T-cell (primary cell): ENCODE data around the gene CYSTM1. TPM values are rescaled to one million over a fixed set of nuclear protein-coding genes. Genes with fewer than 3 reads are reported as not detected.

ENCODE experiments used
- ATAC-seq, 4 experiments: fragments of 200-7000 bp in 3 of 4; fragments of 150-1000 bp in 1 of 4; cut with Tn5 transposase; replicated peaks in 1 of 4; 1 replicate in 3 of 4; 2 replicates in 1 of 4; pipeline ENCODE4 v1.10.0; 2021; ENCODE audit warnings: moderate library complexity in 3 of 4, mild to moderate bottlenecking in 2 of 4, moderate number of reproducible peaks in 1 of 4
- CTCF ChIA-PET, 2 donors: fragments of 300-600 bp; sonication (Branson Sonifier 250); formaldehyde crosslinking; loops; one replicate each; lab custom pipeline; 2022; ENCODE audit warnings: antibody characterized with exemption in 2 of 2; lab: Charles Lee
- POLR2A ChIA-PET, 2 donors: fragments of 300-600 bp; sonication (Branson Sonifier 250); formaldehyde crosslinking; loops; one replicate each; lab custom pipeline; 2022; ENCODE audit warnings: antibody characterized with exemption in 2 of 2; lab: Charles Lee
- DNase-seq, 35 experiments: peaks; one replicate each; pipeline versions ENCODE4 v3.0.0 to v3.0.0-alpha.2; 2013 to 2023
- H3K27ac ChIP-seq: one replicate; pipeline ENCODE4 v1.5.1; 2013; ENCODE audit warnings: low read length
- H3K27me3 ChIP-seq, 2 experiments: replicated peaks in 1 of 2; 1 replicate in 1 of 2; 2 replicates in 1 of 2; pipeline versions ENCODE4 v1.6.1 to v1.7.0; 2013; ENCODE audit warnings: low read length in 1 of 2, mixed read lengths in 1 of 2; ENCODE audit not compliant: control insufficient read depth in 2 of 2, insufficient read depth in 2 of 2; ENCODE audit errors: extremely low read depth in 1 of 2
- H3K36me3 ChIP-seq, 2 donors: 1 replicate in 1 of 2; 2 replicates in 1 of 2; pipeline versions ENCODE4 v1.6.1 to v1.7.0; 2013; ENCODE audit warnings: low read length in 1 of 2; ENCODE audit not compliant: control insufficient read depth in 2 of 2, insufficient read depth in 1 of 2; ENCODE audit errors: extremely low read depth in 1 of 2
- H3K4me1 ChIP-seq, 2 experiments: 1 replicate in 1 of 2; 2 replicates in 1 of 2; pipeline versions ENCODE4 v1.6.1 to v1.7.0; 2013; ENCODE audit warnings: low read length in 2 of 2, mixed read lengths in 1 of 2; ENCODE audit not compliant: insufficient read depth in 2 of 2, control insufficient read depth in 1 of 2; ENCODE audit errors: extremely low read depth in 1 of 2
- H3K4me3 ChIP-seq, 2 donors: 1 replicate in 1 of 2; 2 replicates in 1 of 2; pipeline versions ENCODE4 v1.5.1 to v1.7.0; 2013; ENCODE audit warnings: mild to moderate bottlenecking in 2 of 2, low read length in 1 of 2, moderate library complexity in 1 of 2; ENCODE audit not compliant: control insufficient read depth in 1 of 2; ENCODE audit errors: extremely low read depth in 1 of 2
- H3K9me3 ChIP-seq: 2 replicates; pipeline ENCODE4 v1.7.0; 2013
- H3K27ac Mint-ChIP-seq, 2 donors: one replicate each; pipeline ENCODE4 v1.8.0; 2020 to 2021; ENCODE audit warnings: mild to moderate bottlenecking in 2 of 2, mixed read lengths in 2 of 2
- H3K27me3 Mint-ChIP-seq, 2 donors: one replicate each; pipeline ENCODE4 v1.8.0; 2021 to 2022; ENCODE audit warnings: mixed read lengths in 2 of 2
- H3K36me3 Mint-ChIP-seq: one replicate; pipeline ENCODE4 v1.8.0; 2021; ENCODE audit warnings: mixed read lengths
- H3K4me1 Mint-ChIP-seq, 3 donors: one replicate each; pipeline ENCODE4 v1.8.0; 2020 to 2022; ENCODE audit warnings: mixed read lengths in 3 of 3, mild to moderate bottlenecking in 1 of 3
- H3K4me3 Mint-ChIP-seq, 3 donors: one replicate each; pipeline ENCODE4 v1.8.0; 2020 to 2022; ENCODE audit warnings: mild to moderate bottlenecking in 3 of 3, mixed read lengths in 3 of 3, moderate library complexity in 3 of 3
- H3K9me3 Mint-ChIP-seq, 3 donors: one replicate each; pipeline ENCODE4 v1.8.0; 2020 to 2022; ENCODE audit warnings: mixed read lengths in 3 of 3
- WGBS: methylation state at CpG from one replicate; pipeline ENCODE4 v1.1.5; 2013; ENCODE audit warnings: missing lambda C conversion rate; ENCODE audit not compliant: insufficient coverage; 5-methylcytosine and 5-hydroxymethylcytosine counted together
- total RNA-seq, 35 experiments: library from RNA in 6 of 35; stranded (reverse) in 6 of 35; fragments of 120-200 nt in 1 of 35; gene quantifications; one replicate each; pipeline versions ENCODE4 v1.2.1 to v1.2.4 and lab custom pipeline; 2013 to 2026

CYSTM1 gene
- total RNA-seq, 5 donors from 2014 or later (not counting 1 experiment from before 2014, with no cell fraction given): 1.9 to 6.0 (median 5.0) TPM

GRCh38 chr5:140242890-140243585 is 68.0 kb downstream of the CYSTM1 start:
- DNase-seq (no peak), ATAC-seq (no peak)
- no peaks in the 10 kb centered on the region for H3K9me3 Mint-ChIP-seq
- Histone ChIP-seq H3K4me3 (no peak overlapping the region), H3K9me3 (no peaks in the 10 kb centered on the region), H3K4me1 (peaks cover 9 to 14% of the 10 kb centered on the region in 2 experiments), H3K36me3 (peaks cover 0 to 3% of the 10 kb centered on the region in 2 donors), H3K27me3 (peaks cover 0 to 2% of the 10 kb centered on the region in 2 experiments), H3K27ac (no peak overlapping the region)
- no peak overlapping the region for H3K4me3 Mint-ChIP-seq
- CTCF ChIA-PET: interaction anchor here (0.5 to 5.4 kb wide), 14 partner anchors 13 to 290 kb away, joined by 3 to 73 read pairs (median 4); no protein-coding TSS in a partner anchor
- peaks cover 5% of the 10 kb centered on the region for H3K36me3 Mint-ChIP-seq
- no peaks in the 10 kb centered on the region for H3K27me3 Mint-ChIP-seq
- H3K27ac Mint-ChIP-seq: no peak overlapping the region
- POLR2A ChIA-PET: interaction anchor here in 1 of 2 donors (0.6 kb wide), 1 partner anchor 14 kb away, joined by 3 read pairs; no protein-coding TSS in a partner anchor
- 92% methylated on average over 2 of the region's 4 CpGs for WGBS
- peaks cover 13 to 27% (median 21%) of the 10 kb centered on the region in 3 donors for H3K4me1 Mint-ChIP-seq

DNA sequence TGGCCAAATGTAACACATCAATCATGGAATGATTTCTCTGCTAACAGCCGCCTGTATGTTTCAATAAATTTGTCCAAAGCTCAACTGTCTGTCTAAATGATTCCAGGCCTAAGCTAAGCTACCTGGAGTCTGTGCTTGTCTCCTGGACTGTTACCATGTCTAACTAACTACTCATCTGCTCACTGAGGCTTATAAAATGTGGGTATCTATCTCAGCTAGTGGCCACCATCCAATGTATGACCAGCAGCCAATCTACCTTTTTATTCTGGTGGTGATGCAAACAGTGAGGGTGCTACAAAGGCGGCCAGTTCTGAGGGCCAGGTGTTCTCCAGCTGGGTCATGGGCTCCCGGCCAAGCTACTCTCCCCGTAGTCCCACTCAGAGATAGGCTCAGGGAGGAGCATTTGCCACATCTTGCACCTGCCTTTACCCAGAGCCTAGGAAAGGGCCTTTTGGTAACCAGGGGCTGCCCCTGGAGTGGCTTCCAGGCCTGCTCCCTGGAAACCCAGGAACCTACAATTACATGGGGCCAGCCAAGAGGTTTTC is 68.8 kb downstream of the CYSTM1 start:
- H3K27ac Mint-ChIP-seq: no peak overlapping the region
- Histone ChIP-seq H3K27me3 (peaks cover 0 to 2% of the 10 kb centered on the region in 2 experiments), H3K4me1 (peaks cover 9 to 14% of the 10 kb centered on the region in 2 experiments), H3K27ac (no peak overlapping the region), H3K4me3 (no peak overlapping the region), H3K9me3 (no peaks in the 10 kb centered on the region), H3K36me3 (peaks cover 0 to 3% of the 10 kb centered on the region in 2 donors)
- H3K9me3 Mint-ChIP-seq: no peaks in the 10 kb centered on the region
- H3K4me3 Mint-ChIP-seq: no peak overlapping the region
- CTCF ChIA-PET: interaction anchor here (0.6 to 5.4 kb wide), 30 partner anchors 13 to 1487 kb away, joined by 3 to 73 read pairs (median 4); partner anchors contain the start of genes HBEGF (in 2 of the 2), PFDN1 (in 2 of the 2) and ANKHD1 (in 1 of the 2)
- DNase-seq (no peak), ATAC-seq (no peak)
- 100% methylated on average over 3 of the region's 4 CpGs for WGBS
- peaks cover 16 to 27% (median 21%) of the 10 kb centered on the region in 3 donors for H3K4me1 Mint-ChIP-seq
- no peaks in the 10 kb centered on the region for H3K27me3 Mint-ChIP-seq
- POLR2A ChIA-PET: interaction anchor here in 1 of 2 donors (0.6 to 1.0 kb wide), 2 partner anchors 18 to 160 kb away, joined by 3 to 5 read pairs; no protein-coding TSS in a partner anchor
- H3K36me3 Mint-ChIP-seq: peaks cover 5% of the 10 kb centered on the region

DNA sequence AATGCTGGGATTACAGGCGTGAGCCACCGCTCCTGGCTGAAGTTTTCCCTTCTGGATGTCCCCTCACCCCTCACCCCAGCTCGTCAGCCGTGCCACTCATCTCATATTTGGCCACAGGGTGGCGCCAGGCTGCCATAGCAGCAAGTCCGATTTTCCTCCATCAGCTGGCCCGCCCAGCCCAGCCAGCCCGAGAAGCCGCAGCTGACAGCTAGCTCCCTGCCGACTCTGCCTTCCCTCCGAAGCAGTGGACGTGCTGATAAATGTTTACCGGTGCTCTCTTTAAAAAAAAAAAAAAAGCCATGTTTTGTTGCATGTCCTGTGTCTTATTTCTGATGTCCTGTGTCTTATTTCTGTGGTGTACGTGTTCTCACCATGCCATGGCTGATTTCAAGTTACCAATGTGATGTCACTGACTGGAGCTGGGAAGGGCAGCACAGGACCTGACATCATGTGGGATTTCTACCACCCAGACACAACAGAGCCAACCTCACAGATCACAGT is 69.6 kb downstream of the CYSTM1 start:
- no peak overlapping the region for H3K4me3 ChIP-seq
- Mint-ChIP-seq H3K9me3 (no peaks in the 10 kb centered on the region), H3K4me1 (peaks cover 24 to 33% (median 25%) of the 10 kb centered on the region in 3 donors), H3K27ac (no peak overlapping the region), H3K27me3 (no peaks in the 10 kb centered on the region), H3K4me3 (peak overlapping the region in 1 of 3 donors; percentile 50), H3K36me3 (peaks cover 8% of the 10 kb centered on the region)
- no peaks in the 10 kb centered on the region for H3K9me3 ChIP-seq
- CTCF ChIA-PET: interaction anchor here (0.6 to 5.4 kb wide), 30 partner anchors 12 to 1488 kb away, joined by 3 to 73 read pairs (median 5); partner anchors contain the start of genes HBEGF (in 2 of the 2), PFDN1 (in 2 of the 2) and ANKHD1 (in 1 of the 2)
- no peaks in the 10 kb centered on the region for H3K27me3 ChIP-seq
- DNase-seq (peak; percentile 53 to 83 (median 71)), ATAC-seq (peak; percentile 57 to 82 (median 74))
- 33% methylated on average over 14 of the region's 14 CpGs for WGBS
- H3K27ac ChIP-seq: no peak overlapping the region
- peaks cover 12 to 17% of the 10 kb centered on the region in 2 experiments for H3K4me1 ChIP-seq
- H3K36me3 ChIP-seq: peaks cover 2 to 6% of the 10 kb centered on the region in 2 donors
- POLR2A ChIA-PET: interaction anchor here in 1 of 2 donors (0.6 to 1.0 kb wide), 2 partner anchors 17 to 160 kb away, joined by 3 to 5 read pairs; no protein-coding TSS in a partner anchor

DNA sequence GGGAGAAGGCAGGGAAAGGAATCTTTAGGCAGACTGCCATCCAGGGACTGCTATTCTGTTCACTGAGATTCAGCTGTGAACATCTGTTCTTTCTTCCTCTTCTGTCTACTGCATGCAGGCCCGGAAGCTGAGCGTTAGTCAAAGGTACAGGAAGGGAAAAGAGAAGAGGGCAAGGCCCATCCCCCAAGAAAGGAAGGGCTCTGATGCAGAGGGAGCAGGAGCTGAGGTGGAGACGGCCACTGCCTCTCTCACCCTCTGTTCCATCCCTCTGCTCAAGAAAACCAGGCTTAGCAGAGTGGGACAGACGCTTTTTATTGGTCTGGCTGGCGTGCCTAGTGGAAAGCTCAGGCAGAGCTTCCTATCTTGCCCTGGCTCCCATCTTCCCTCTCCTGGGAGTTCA is 70.4 kb downstream of the CYSTM1 start:
- DNase-seq (no peak), ATAC-seq (peak in 3 of 4 experiments; percentile 24 to 51 (median 37))
- Histone ChIP-seq H3K9me3 (no peaks in the 10 kb centered on the region), H3K4me1 (peaks cover 12 to 24% of the 10 kb centered on the region in 2 experiments), H3K27ac (no peak overlapping the region), H3K36me3 (peaks cover 2 to 11% of the 10 kb centered on the region in 2 donors), H3K27me3 (no peaks in the 10 kb centered on the region), H3K4me3 (no peak overlapping the region)
- POLR2A ChIA-PET: no interaction called here
- Mint-ChIP-seq H3K4me3 (peak overlapping the region in 1 of 3 donors; percentile 50), H3K36me3 (peaks cover 9% of the 10 kb centered on the region), H3K27me3 (no peaks in the 10 kb centered on the region), H3K9me3 (no peaks in the 10 kb centered on the region), H3K27ac (peak overlapping the region; percentile 58 to 68), H3K4me1 (peaks cover 30 to 40% (median 31%) of the 10 kb centered on the region in 3 donors)
- 20% methylated on average over 1 of the region's 5 CpGs for WGBS
- CTCF ChIA-PET: interaction anchor here (0.7 to 5.4 kb wide), 13 partner anchors 11 to 466 kb away, joined by 3 to 73 read pairs (median 5); partner anchors contain the start of genes HBEGF (in 1 of the 2) and PFDN1 (in 1 of the 2)

GRCh38 chr5:140245926-140246325 is 70.9 kb downstream of the CYSTM1 start:
- ATAC-seq (no peak), DNase-seq (no peak)
- H3K4me3 Mint-ChIP-seq: no peak overlapping the region
- peaks cover 2 to 11% of the 10 kb centered on the region in 2 donors for H3K36me3 ChIP-seq
- no peaks in the 10 kb centered on the region for H3K27me3 Mint-ChIP-seq
- no peaks in the 10 kb centered on the region for H3K9me3 ChIP-seq
- H3K9me3 Mint-ChIP-seq: no peaks in the 10 kb centered on the region
- no peak overlapping the region for H3K4me3 ChIP-seq
- no peak overlapping the region for H3K27ac ChIP-seq
- ChIA-PET POLR2A (no interaction called here), CTCF (interaction anchor here (0.8 to 5.4 kb wide), 8 partner anchors 15 to 465 kb away, joined by 3 to 73 read pairs (median 4); partner anchors contain the start of gene PFDN1 (in 1 of the 2))
- no peaks in the 10 kb centered on the region for H3K27me3 ChIP-seq
- peaks cover 33 to 43% (median 37%) of the 10 kb centered on the region in 3 donors for H3K4me1 Mint-ChIP-seq
- WGBS: 97% methylated on average over 4 of the region's 7 CpGs
- H3K36me3 Mint-ChIP-seq: peaks cover 9% of the 10 kb centered on the region
- peak overlapping the region; percentile 22 to 36 for H3K27ac Mint-ChIP-seq
- H3K4me1 ChIP-seq: peaks cover 12 to 27% of the 10 kb centered on the region in 2 experiments
